Skin of body (tissue), 2 donors: ENCODE measurements around the gene C1QTNF9. TPM values are rescaled to one million over a fixed set of nuclear protein-coding genes. Genes with fewer than 3 reads are reported as not detected.
"Not testable (repeated sequence)": the region's sequence is repeated elsewhere in the genome, so short reads cannot be mapped to it uniquely, and the experiment has no call there.

Source experiments
- DNase-seq: peaks from one replicate; lab custom pipeline; 2025; lab: John Stamatoyannopoulos, UW
- total RNA-seq: library from RNA; depleted of rRNA; stranded (reverse); fragments of >200 nt; gene quantifications from one replicate; pipeline ENCODE4 v1.2.3, GENCODE V29; 2014

Gene C1QTNF9
- total RNA-seq, 1 donor from 2014 or later = 2.1 TPM

- DNase-seq = no peak
Measured at GRCh38 chr13:24282256-24282655, 27.1 kb upstream of the C1QTNF9 start.

- no peak for DNase-seq
Measured at GRCh38 chr13:24284889-24285565, 24.4 kb upstream of the C1QTNF9 start.

GRCh38 chr13:24286624-24287023 is 22.8 kb upstream of the C1QTNF9 start:
- no peak for DNase-seq

GRCh38 chr13:24287748-24288287 is 21.6 kb upstream of the C1QTNF9 start:
- DNase-seq = no peak

- DNase-seq = no peak
Measured at GRCh38 chr13:24288870-24289269, 20.5 kb upstream of the C1QTNF9 start.

- no peak for DNase-seq
Measured at GRCh38 chr13:24290280-24290932, 19.0 kb upstream of the C1QTNF9 start.

- no peak for DNase-seq
Measured at GRCh38 chr13:24292481-24292880, 16.9 kb upstream of the C1QTNF9 start.

GRCh38 chr13:24293746-24294145 is 15.6 kb upstream of the C1QTNF9 start:
- no peak for DNase-seq

GRCh38 chr13:24299488-24300114 is 9.8 kb upstream of the C1QTNF9 start:
- no peak for DNase-seq

GRCh38 chr13:24301434-24301833 is 7.9 kb upstream of the C1QTNF9 start:
- no peak for DNase-seq

- no peak for DNase-seq
Measured at GRCh38 chr13:24301911-24302310, 7.5 kb upstream of the C1QTNF9 start.

- DNase-seq = no peak
Measured at GRCh38 chr13:24304620-24305019, 4.8 kb upstream of the C1QTNF9 start.

GRCh38 chr13:24306632-24307031 is 2.7 kb upstream of the C1QTNF9 start:
- DNase-seq = no peak

- DNase-seq = no peak
Measured at GRCh38 chr13:24307211-24308067, 1.9 kb upstream of the C1QTNF9 start.

GRCh38 chr13:24308068-24308445 is 1.3 kb upstream of the C1QTNF9 start:
- DNase-seq = no peak

GRCh38 chr13:24308488-24309020 is 826 bp upstream of the C1QTNF9 start:
- no peak for DNase-seq

GRCh38 chr13:24313439-24313838 is 4.1 kb downstream of the C1QTNF9 start:
- DNase-seq = peak; percentile 52

- not testable (repeated sequence) for DNase-seq
Measured at GRCh38 chr13:24317835-24318234, 8.5 kb downstream of the C1QTNF9 start.

- not testable (repeated sequence) for DNase-seq
Measured at GRCh38 chr13:24318878-24319277, 9.5 kb downstream of the C1QTNF9 start.

GRCh38 chr13:24319641-24320040 is 10.3 kb downstream of the C1QTNF9 start:
- DNase-seq = not testable (repeated sequence)

- DNase-seq = not testable (repeated sequence)
Measured at GRCh38 chr13:24321416-24321815, 12.0 kb downstream of the C1QTNF9 start.
